ENCODE results near the gene ERAP2. TPM values are rescaled to one million over a fixed set of nuclear protein-coding genes. Genes with fewer than 3 reads are reported as not detected.
"Not testable (repeated sequence)": the region's sequence is repeated elsewhere in the genome, so short reads cannot be mapped to it uniquely, and the experiment has no call there.

ERAP2 gene
- total RNA-seq, 2 experiments from 2014 or later: 43.0 to 44.5 TPM

DNA sequence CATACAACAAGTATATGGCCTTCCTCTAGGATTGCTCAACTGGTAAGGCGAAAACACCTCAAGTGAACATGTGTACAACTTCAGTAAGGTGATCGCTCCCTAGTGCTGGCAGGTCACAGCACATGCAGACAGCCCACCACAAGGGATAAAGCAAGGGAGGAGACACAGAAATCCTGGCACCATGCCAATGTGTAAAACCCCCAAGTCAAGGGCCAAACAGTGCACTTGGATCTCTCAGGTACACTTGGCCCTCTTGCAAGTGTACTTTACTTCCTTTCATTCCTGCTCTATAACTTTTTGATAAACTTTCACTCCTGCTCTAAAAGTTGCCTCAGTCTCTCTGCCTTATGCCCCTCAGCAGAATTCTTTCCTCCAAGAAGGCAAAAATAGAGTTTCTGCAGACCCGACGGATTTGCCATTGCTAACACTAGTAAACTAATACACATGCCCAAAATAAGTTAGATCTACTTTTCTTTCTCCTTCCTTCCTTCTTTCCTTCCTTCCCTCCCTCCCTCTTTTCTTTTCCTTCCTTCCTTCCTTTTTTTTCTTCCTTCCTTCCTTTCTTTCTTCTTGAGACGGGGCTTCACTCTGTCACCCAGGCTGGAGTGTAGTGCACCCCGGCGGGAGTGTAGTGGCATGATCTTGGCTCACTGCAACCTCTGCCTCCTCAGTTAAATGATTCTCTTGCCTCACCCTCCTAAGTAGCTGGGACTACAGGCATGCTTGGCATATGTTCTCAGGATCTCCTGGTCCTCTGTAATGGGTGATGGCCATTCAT is 52.8 kb downstream of the ERAP2 start:
- TF ChIP-seq, protein P1, sequence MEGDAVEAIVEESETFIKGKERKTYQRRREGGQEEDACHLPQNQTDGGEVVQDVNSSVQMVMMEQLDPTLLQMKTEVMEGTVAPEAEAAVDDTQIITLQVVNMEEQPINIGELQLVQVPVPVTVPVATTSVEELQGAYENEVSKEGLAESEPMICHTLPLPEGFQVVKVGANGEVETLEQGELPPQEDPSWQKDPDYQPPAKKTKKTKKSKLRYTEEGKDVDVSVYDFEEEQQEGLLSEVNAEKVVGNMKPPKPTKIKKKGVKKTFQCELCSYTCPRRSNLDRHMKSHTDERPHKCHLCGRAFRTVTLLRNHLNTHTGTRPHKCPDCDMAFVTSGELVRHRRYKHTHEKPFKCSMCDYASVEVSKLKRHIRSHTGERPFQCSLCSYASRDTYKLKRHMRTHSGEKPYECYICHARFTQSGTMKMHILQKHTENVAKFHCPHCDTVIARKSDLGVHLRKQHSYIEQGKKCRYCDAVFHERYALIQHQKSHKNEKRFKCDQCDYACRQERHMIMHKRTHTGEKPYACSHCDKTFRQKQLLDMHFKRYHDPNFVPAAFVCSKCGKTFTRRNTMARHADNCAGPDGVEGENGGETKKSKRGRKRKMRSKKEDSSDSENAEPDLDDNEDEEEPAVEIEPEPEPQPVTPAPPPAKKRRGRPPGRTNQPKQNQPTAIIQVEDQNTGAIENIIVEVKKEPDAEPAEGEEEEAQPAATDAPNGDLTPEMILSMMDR (IDR thresholded peaks at IDR 0.05): no peak
- peaks cover 16% of the 10 kb centered on the region for H3K36me3 Mint-ChIP-seq (ENCODE audit: low read depth)
- intact Hi-C loops (cut with micrococcal nuclease): no loop called here
- no peaks in the 10 kb centered on the region for H3K9me3 Mint-ChIP-seq
- CTCF ChIA-PET: interaction anchor here (0.9 to 1.3 kb wide), 3 partner anchors 17 to 122 kb away, joined by 3 to 5 read pairs (median 3); partner anchors contain the start of gene ERAP1
- no peak overlapping the region for H3K4me3 Mint-ChIP-seq
- peaks cover 64% of the 10 kb centered on the region for H3K4me1 Mint-ChIP-seq (ENCODE audit: low read depth)
- H3K27me3 Mint-ChIP-seq: no peaks in the 10 kb centered on the region
- no peak for DNase-seq
- H3K27ac Mint-ChIP-seq: peak overlapping the region; percentile 32
- POLR2A ChIA-PET: no interaction called here
- ATAC-seq: no peak

DNA sequence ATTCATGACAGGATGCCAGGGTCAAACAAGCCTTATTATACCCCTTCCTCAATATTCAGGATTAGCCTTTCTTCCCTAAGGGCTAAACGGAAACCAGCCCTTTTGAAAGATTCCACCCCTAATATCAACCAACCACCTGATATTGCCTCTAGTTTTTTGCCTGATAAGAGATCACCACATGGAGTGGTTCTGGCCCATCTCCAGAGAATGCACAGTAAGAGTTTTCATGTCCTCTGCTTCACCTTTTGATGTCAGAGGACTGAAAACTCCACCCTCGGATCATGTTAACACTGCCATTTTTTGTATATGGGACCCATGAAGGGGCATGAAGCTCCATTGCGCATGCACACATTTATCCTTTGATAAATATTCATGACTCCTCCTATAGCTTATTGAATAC is 53.8 kb downstream of the ERAP2 start:
- Mint-ChIP-seq H3K9me3 (no peaks in the 10 kb centered on the region), H3K4me3 (no peak overlapping the region), H3K36me3 (ENCODE audit: low read depth) (peaks cover 12% of the 10 kb centered on the region), H3K4me1 (ENCODE audit: low read depth) (peaks cover 57% of the 10 kb centered on the region), H3K27ac (no peak overlapping the region), H3K27me3 (no peaks in the 10 kb centered on the region)
- TF ChIP-seq, protein P1 (IDR thresholded peaks at IDR 0.05): no peak
- ATAC-seq (no peak), DNase-seq (no peak)
- intact Hi-C loops (cut with micrococcal nuclease): loop anchor here (5.0 to 10.0 kb wide), 2 partner anchors 33 to 75 kb away; no protein-coding TSS in a partner anchor
- ChIA-PET CTCF (interaction anchor here (0.9 to 2.2 kb wide), 3 partner anchors 16 to 123 kb away, joined by 3 to 7 read pairs (median 3); partner anchors contain the start of genes ERAP1 and ERAP2), POLR2A (interaction anchor here (1.7 kb wide), 1 partner anchor 53 kb away, joined by 5 read pairs; the partner anchor contains the start of gene ERAP2)

DNA sequence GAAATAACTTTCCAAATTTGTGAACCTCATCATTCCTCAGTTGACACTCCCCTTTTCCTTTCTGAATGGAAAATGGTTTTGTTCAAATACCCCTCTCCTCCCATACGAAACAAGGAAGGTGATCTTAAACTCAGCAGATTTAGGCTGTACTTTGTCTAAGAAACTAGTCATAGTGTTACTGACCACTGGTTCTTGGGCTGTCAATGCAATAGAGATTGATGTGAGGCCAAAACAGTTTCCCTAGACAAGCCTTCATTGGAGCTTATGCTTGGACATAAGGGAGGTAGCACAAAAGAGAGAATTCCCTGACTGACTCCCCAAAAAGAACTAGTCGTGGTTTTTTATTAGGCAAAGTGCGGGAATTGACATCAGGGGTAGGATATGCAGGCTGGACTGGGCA is 54.3 kb downstream of the ERAP2 start:
- H3K36me3 Mint-ChIP-seq (ENCODE audit: low read depth): peaks cover 12% of the 10 kb centered on the region
- intact Hi-C loops (cut with micrococcal nuclease): loop anchor here (5.0 to 10.0 kb wide), 2 partner anchors 33 to 74 kb away; no protein-coding TSS in a partner anchor
- POLR2A ChIA-PET: interaction anchor here (1.7 kb wide), 1 partner anchor 54 kb away, joined by 5 read pairs; the partner anchor contains the start of gene ERAP2
- peaks cover 52% of the 10 kb centered on the region for H3K4me1 Mint-ChIP-seq (ENCODE audit: low read depth)
- no peaks in the 10 kb centered on the region for H3K9me3 Mint-ChIP-seq
- TF ChIP-seq, protein P1 (IDR thresholded peaks at IDR 0.05): no peak
- H3K27ac Mint-ChIP-seq: no peak overlapping the region
- no peak for DNase-seq
- no peaks in the 10 kb centered on the region for H3K27me3 Mint-ChIP-seq
- no peak for ATAC-seq
- H3K4me3 Mint-ChIP-seq: no peak overlapping the region
- CTCF ChIA-PET: interaction anchor here (1.4 to 2.2 kb wide), 3 partner anchors 10 to 61 kb away, joined by 4 to 7 read pairs (median 7); partner anchors contain the start of gene ERAP2

DNA sequence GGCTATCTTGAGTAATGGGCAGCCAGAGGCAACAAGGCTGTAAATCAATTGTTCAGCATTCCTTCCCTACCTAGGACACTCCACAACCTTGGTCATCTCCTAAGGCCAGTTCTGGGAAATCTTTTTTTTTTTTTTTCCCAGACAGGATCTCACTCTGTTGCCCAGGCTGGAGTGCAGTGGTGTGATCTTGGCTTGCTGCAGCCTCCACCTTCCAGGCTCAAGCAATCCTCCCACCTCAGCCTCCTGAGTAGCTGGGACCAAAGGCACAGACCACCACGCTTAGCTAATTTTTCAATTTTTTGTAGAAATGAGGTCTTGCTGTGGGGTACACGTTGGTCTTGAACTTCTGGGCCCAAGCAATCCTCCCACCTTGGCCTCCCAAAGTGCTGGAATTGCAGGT is 54.7 kb downstream of the ERAP2 start:
- POLR2A ChIA-PET: interaction anchor here (1.7 kb wide), 1 partner anchor 54 kb away, joined by 5 read pairs; the partner anchor contains the start of gene ERAP2
- not testable (repeated sequence) for H3K27me3 Mint-ChIP-seq, H3K9me3 Mint-ChIP-seq, H3K4me3 Mint-ChIP-seq, DNase-seq, ATAC-seq
- intact Hi-C loops (cut with micrococcal nuclease): loop anchor here (5.0 to 10.0 kb wide), 2 partner anchors 34 to 74 kb away; no protein-coding TSS in a partner anchor
- H3K36me3 Mint-ChIP-seq (ENCODE audit: low read depth): peaks cover 12% of the 10 kb centered on the region
- H3K4me1 Mint-ChIP-seq (ENCODE audit: low read depth): peaks cover 51% of the 10 kb centered on the region
- peak overlapping the region; percentile 70 for H3K27ac Mint-ChIP-seq
- CTCF ChIA-PET: interaction anchor here (1.4 to 2.2 kb wide), 4 partner anchors 10 to 62 kb away, joined by 4 to 7 read pairs (median 6); partner anchors contain the start of gene ERAP2

DNA sequence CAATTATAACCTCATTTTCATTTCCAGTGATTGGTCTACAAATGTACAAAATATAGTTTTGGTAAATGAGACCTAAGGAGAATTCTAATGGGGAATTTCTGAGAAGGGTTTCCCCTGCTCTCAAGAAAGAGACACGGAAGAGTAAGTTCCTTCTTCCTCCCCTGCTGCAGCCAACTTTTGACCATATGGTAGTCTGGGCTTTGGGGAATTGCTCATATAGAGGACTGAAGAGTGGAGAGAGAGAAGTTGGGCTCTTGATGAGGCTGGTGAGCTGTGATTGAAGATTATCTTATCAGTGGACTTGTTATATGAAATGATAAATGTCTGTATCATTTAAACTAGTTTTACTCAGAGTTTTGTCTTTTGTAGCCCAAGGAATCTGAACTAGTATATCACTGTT is 55.3 kb downstream of the ERAP2 start:
- Mint-ChIP-seq H3K27ac (peak overlapping the region; percentile 70), H3K27me3 (no peaks in the 10 kb centered on the region), H3K9me3 (no peaks in the 10 kb centered on the region), H3K4me1 (ENCODE audit: low read depth) (peaks cover 49% of the 10 kb centered on the region), H3K4me3 (peak overlapping the region; percentile 43), H3K36me3 (ENCODE audit: low read depth) (peaks cover 13% of the 10 kb centered on the region)
- DNase-seq (no peak), ATAC-seq (no peak)
- ChIA-PET CTCF (interaction anchor here (1.4 to 2.2 kb wide), 4 partner anchors 9 to 62 kb away, joined by 4 to 7 read pairs (median 6); partner anchors contain the start of gene ERAP2), POLR2A (interaction anchor here (1.4 to 1.7 kb wide), 2 partner anchors 46 to 55 kb away, joined by 3 to 5 read pairs; partner anchors contain the start of gene ERAP2)
- intact Hi-C loops (cut with micrococcal nuclease): loop anchor here (5.0 to 10.0 kb wide), 2 partner anchors 34 to 73 kb away; no protein-coding TSS in a partner anchor
- TF ChIP-seq, protein P1 (IDR thresholded peaks at IDR 0.05): no peak

Data from activated CD8-positive, alpha-beta T cell treated with anti-CD3 and anti-CD28 coated beads for 36 hours (primary cell).